Stimulated activated CD8-positive, alpha-beta memory T cell treated with anti-CD3 and anti-CD28 coated beads, Interleukin-15, amount 100 ng/mL, for 24 hours (primary cell): Measurements from ENCODE around the gene GOLGA6A.
"Not testable (repeated sequence)": the region's sequence is repeated elsewhere in the genome, so short reads cannot be mapped to it uniquely, and the experiment has no call there.

Source experiments
- DNase-seq: peaks from one replicate; pipeline ENCODE4 v3.0.0-alpha.2; 2020; ENCODE audit warnings: low read depth

The GOLGA6A gene

GRCh38 chr15:74053517-74053916 is 28.8 kb downstream of the GOLGA6A start:
- DNase-seq: no peak

- not testable (repeated sequence) for DNase-seq
These were observed 29.8 kb downstream of the GOLGA6A start for GRCh38 chr15:74052271-74053260.

- DNase-seq: no peak
These were observed 31.7 kb downstream of the GOLGA6A start for GRCh38 chr15:74050556-74051234.

- no peak for DNase-seq
These were observed 32.2 kb downstream of the GOLGA6A start for GRCh38 chr15:74050127-74050526.

GRCh38 chr15:74046275-74046674 is 36.1 kb downstream of the GOLGA6A start:
- DNase-seq: no peak

- no peak for DNase-seq
These were observed 36.6 kb downstream of the GOLGA6A start for GRCh38 chr15:74045636-74046274.

- no peak for DNase-seq
These were observed 37.2 kb downstream of the GOLGA6A start for GRCh38 chr15:74045184-74045583.

- DNase-seq: no peak
These were observed 37.9 kb downstream of the GOLGA6A start for GRCh38 chr15:74044267-74045110.

- no peak for DNase-seq
These were observed 38.7 kb downstream of the GOLGA6A start for GRCh38 chr15:74043425-74044266.

GRCh38 chr15:74042603-74043424 is 39.5 kb downstream of the GOLGA6A start:
- no peak for DNase-seq

GRCh38 chr15:74041777-74042435 is 40.4 kb downstream of the GOLGA6A start:
- no peak for DNase-seq

- DNase-seq: no peak
These were observed 41.0 kb downstream of the GOLGA6A start for GRCh38 chr15:74041311-74041756.

GRCh38 chr15:74040109-74040850 is 42.1 kb downstream of the GOLGA6A start:
- no peak for DNase-seq

- DNase-seq: no peak
These were observed 42.7 kb downstream of the GOLGA6A start for GRCh38 chr15:74039656-74040010.

- no peak for DNase-seq
These were observed 43.4 kb downstream of the GOLGA6A start for GRCh38 chr15:74038707-74039655.

GRCh38 chr15:74037171-74038117 is 44.9 kb downstream of the GOLGA6A start:
- no peak for DNase-seq
